HL-60 (cell line): ENCODE measurements around the gene CTNNBIP1.

Experiments used
- DNase-seq, 2 experiments: peaks; one replicate each; pipeline ENCODE4 v3.0.0-alpha.2; 2010 to 2020; ENCODE audit warnings: low read depth in 1 of 2, low spot score in 1 of 2
- H3K27ac ChIP-seq: fragments of 250-450 bp; sonication (Bioruptor Pico); replicated peaks from 2 replicates; pipeline ENCODE4 v1.5.1; 2020; ENCODE audit warnings: mild to moderate bottlenecking, moderate library complexity
- H3K27me3 ChIP-seq: fragments of 250-450 bp; sonication (Bioruptor Pico); 2 replicates; pipeline ENCODE4 v1.5.1; 2021; ENCODE audit warnings: mild to moderate bottlenecking, moderate library complexity; ENCODE audit not compliant: insufficient read depth, poor library complexity, severe bottlenecking
- H3K4me3 ChIP-seq: replicated peaks from 2 replicates; pipeline ENCODE4 v1.5.1; 2011; ENCODE audit warnings: mild to moderate bottlenecking, control low read depth, low read length; ENCODE audit not compliant: insufficient read depth
- GABPA ChIP-seq: IDR thresholded peaks from 2 replicates; pipeline ENCODE4 v1.6.1; 2012; ENCODE audit warnings: low read depth
- POLR2AphosphoS5 ChIP-seq: IDR thresholded peaks from 2 replicates; pipeline ENCODE4 v1.6.1; 2012; ENCODE audit warnings: low read depth
- SPI1 ChIP-seq: IDR thresholded peaks from 2 replicates; pipeline ENCODE4 v1.6.1; 2012; ENCODE audit warnings: low read depth, mild to moderate bottlenecking, borderline replicate concordance
- TF ChIP-seq, protein P1 (sequence below): IDR thresholded peaks from 2 replicates; pipeline ENCODE4 v1.6.1; 2012; ENCODE audit warnings: low read depth; ENCODE audit not compliant: insufficient replicate concordance
- TF ChIP-seq, protein P2 (sequence below): IDR thresholded peaks from one replicate; pipeline ENCODE4 v1.5.1; 2011; ENCODE audit warnings: low read length, control low read depth, inconsistent platforms; ENCODE audit not compliant: insufficient read depth

The CTNNBIP1 gene

DNA sequence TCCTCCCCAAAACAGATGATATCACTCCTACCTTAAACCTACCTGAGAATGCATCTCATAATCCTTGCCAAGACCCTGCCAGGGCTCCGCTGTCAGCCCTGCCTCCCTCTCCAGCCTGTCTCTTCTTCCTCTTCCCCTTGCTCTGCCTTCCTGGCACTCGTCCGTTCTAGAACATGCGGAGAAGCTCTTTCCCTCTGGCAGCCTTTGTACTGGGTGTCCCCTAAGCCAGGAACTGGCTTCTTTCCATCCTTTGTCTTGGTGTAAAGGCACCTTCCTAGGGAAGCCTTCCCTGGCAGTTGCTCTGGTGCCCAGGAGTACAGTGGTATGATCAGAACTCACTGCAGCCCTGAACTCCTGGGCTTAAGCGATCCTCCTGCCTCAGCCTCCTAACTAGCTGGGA, 36.1 kb downstream of the CTNNBIP1 start:
- Histone ChIP-seq H3K27ac (no peak overlapping the region), H3K27me3 (no peaks in the 10 kb centered on the region), H3K4me3 (no peak overlapping the region)
- no peak for DNase-seq
- TF ChIP-seq, protein P1, sequence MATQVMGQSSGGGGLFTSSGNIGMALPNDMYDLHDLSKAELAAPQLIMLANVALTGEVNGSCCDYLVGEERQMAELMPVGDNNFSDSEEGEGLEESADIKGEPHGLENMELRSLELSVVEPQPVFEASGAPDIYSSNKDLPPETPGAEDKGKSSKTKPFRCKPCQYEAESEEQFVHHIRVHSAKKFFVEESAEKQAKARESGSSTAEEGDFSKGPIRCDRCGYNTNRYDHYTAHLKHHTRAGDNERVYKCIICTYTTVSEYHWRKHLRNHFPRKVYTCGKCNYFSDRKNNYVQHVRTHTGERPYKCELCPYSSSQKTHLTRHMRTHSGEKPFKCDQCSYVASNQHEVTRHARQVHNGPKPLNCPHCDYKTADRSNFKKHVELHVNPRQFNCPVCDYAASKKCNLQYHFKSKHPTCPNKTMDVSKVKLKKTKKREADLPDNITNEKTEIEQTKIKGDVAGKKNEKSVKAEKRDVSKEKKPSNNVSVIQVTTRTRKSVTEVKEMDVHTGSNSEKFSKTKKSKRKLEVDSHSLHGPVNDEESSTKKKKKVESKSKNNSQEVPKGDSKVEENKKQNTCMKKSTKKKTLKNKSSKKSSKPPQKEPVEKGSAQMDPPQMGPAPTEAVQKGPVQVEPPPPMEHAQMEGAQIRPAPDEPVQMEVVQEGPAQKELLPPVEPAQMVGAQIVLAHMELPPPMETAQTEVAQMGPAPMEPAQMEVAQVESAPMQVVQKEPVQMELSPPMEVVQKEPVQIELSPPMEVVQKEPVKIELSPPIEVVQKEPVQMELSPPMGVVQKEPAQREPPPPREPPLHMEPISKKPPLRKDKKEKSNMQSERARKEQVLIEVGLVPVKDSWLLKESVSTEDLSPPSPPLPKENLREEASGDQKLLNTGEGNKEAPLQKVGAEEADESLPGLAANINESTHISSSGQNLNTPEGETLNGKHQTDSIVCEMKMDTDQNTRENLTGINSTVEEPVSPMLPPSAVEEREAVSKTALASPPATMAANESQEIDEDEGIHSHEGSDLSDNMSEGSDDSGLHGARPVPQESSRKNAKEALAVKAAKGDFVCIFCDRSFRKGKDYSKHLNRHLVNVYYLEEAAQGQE: no peak
- no peak for TF ChIP-seq POLR2AphosphoS5

DNA sequence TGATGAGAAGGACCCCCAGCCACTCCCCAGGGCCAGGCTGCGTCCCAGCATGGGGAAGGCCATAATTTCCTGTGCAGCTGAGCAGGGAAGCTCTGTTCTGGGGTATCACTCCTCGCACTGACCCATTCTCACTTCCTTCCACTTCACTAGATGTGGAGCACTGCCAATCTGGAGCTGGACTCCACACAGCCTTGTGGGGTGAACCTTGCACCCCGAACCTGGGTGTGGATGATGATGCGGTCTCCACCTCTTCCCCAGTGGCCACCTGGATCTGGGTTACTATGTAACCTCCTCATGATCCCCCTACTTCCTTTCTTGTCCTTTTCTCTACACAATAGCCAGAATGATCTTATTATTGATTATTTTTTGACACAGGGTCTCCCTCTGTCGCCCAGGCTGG, 36.7 kb downstream of the CTNNBIP1 start:
- H3K27ac ChIP-seq: no peak overlapping the region
- DNase-seq: no peak
- no peaks in the 10 kb centered on the region for H3K27me3 ChIP-seq

DNA sequence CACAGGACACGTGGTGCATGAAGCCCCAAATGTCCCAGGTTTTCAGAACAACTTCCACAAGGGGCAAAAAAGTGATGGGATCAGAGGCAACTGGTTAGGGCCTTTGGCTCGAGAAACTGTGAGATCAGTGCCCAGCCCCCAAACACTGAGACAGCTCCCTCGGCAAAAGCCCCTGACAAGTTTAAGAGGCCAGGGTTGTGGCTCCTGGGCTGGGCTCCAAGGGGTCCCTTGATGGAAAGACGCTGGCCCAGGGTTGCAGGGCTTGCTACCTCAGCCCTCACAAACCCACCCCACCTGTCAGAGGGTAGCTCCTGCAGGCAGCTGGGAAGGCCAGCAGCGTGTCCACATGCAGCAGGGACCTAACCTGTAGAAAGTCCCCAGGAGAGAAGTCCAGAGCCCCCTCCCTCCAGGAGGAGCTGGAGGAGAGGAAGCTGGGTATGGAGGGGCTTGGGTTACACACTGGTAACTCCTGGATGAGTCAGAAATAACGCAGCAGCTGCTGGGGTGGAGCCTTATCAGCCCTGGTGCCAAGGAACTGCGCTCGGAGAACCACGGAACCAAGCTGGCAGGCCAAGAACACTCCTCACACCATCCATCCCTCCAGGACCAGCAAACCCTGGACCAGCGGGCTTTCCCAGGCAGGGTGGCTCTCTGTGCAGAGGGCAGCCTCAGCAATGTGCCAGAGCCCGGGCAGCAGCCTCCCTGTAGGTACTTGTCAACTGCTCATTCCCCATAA, 37.5 kb downstream of the CTNNBIP1 start:
- H3K27ac ChIP-seq: no peak overlapping the region
- no peak for TF ChIP-seq GABPA
- TF ChIP-seq, protein P2, sequence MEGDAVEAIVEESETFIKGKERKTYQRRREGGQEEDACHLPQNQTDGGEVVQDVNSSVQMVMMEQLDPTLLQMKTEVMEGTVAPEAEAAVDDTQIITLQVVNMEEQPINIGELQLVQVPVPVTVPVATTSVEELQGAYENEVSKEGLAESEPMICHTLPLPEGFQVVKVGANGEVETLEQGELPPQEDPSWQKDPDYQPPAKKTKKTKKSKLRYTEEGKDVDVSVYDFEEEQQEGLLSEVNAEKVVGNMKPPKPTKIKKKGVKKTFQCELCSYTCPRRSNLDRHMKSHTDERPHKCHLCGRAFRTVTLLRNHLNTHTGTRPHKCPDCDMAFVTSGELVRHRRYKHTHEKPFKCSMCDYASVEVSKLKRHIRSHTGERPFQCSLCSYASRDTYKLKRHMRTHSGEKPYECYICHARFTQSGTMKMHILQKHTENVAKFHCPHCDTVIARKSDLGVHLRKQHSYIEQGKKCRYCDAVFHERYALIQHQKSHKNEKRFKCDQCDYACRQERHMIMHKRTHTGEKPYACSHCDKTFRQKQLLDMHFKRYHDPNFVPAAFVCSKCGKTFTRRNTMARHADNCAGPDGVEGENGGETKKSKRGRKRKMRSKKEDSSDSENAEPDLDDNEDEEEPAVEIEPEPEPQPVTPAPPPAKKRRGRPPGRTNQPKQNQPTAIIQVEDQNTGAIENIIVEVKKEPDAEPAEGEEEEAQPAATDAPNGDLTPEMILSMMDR: no peak
- TF ChIP-seq, protein P1: no peak
- no peak for TF ChIP-seq SPI1
- no peak for TF ChIP-seq POLR2AphosphoS5
- H3K27me3 ChIP-seq: no peaks in the 10 kb centered on the region
- DNase-seq: no peak
- no peak overlapping the region for H3K4me3 ChIP-seq

More for the DNA sequence above, 36.7 kb downstream of the CTNNBIP1 start:
- TF ChIP-seq SPI1 (no peak), GABPA (no peak), POLR2AphosphoS5 (no peak)
- TF ChIP-seq, protein P1: no peak
- TF ChIP-seq, protein P2: no peak
- no peak overlapping the region for H3K4me3 ChIP-seq
